GM19395 (cell line): ENCODE data around the gene ZNF43.
"Not testable (repeated sequence)": the region's sequence is repeated elsewhere in the genome, so short reads cannot be mapped to it uniquely, and the experiment has no call there.

Experiments
- ATAC-seq: cut with Tn5 transposase; IDR thresholded peaks from one replicate; pipeline ENCODE4 v1.9.1; 2021; ENCODE audit warnings: mild to moderate bottlenecking, moderate library complexity; ENCODE audit not compliant: unreplicated experiment

The ZNF43 gene

GRCh38 chr19:21835810-21836444 is at the start of gene ZNF43:
Gene ZNF43 (minus strand): TSS chr19:21836182. CDS start chr19:21836038, 144 bp downstream.
- peak; percentile 96 for ATAC-seq

GRCh38 chr19:21885516-21885915 is 49.5 kb upstream of the ZNF43 start:
- ATAC-seq: not testable (repeated sequence)

- ATAC-seq: not testable (repeated sequence)
Measured at GRCh38 chr19:21884786-21885185, 48.8 kb upstream of the ZNF43 start.

- ATAC-seq: no peak
Measured at GRCh38 chr19:21883516-21883915, 47.5 kb upstream of the ZNF43 start.

- ATAC-seq: not testable (repeated sequence)
Measured at GRCh38 chr19:21880761-21881160, 44.8 kb upstream of the ZNF43 start.

- ATAC-seq: no peak
Measured at GRCh38 chr19:21878646-21879045, 42.7 kb upstream of the ZNF43 start.

- no peak for ATAC-seq
Measured at GRCh38 chr19:21877976-21878375, 42.0 kb upstream of the ZNF43 start.

GRCh38 chr19:21876608-21877007 is 40.6 kb upstream of the ZNF43 start:
- not testable (repeated sequence) for ATAC-seq

- ATAC-seq: no peak
Measured at GRCh38 chr19:21856773-21857514, 21.0 kb upstream of the ZNF43 start.

GRCh38 chr19:21851596-21852345 is 15.8 kb upstream of the ZNF43 start:
- peak; percentile 96 for ATAC-seq

GRCh38 chr19:21850656-21851255 is 14.8 kb upstream of the ZNF43 start:
- ATAC-seq: no peak

GRCh38 chr19:21848706-21849105 is 12.7 kb upstream of the ZNF43 start:
- ATAC-seq: no peak

- no peak for ATAC-seq
Measured at GRCh38 chr19:21843081-21843480, 7.1 kb upstream of the ZNF43 start.

GRCh38 chr19:21841488-21842097 is 5.6 kb upstream of the ZNF43 start:
- ATAC-seq: no peak

- no peak for ATAC-seq
Measured at GRCh38 chr19:21841081-21841480, 5.1 kb upstream of the ZNF43 start.

- no peak for ATAC-seq
Measured at GRCh38 chr19:21839976-21840375, 4.0 kb upstream of the ZNF43 start.

GRCh38 chr19:21838646-21839045 is 2.7 kb upstream of the ZNF43 start:
- no peak for ATAC-seq

GRCh38 chr19:21835429-21835809 is 563 bp downstream of the ZNF43 start:
- no peak for ATAC-seq

- ATAC-seq: no peak
Measured at GRCh38 chr19:21833733-21834132, 2.2 kb downstream of the ZNF43 start.

- ATAC-seq: no peak
Measured at GRCh38 chr19:21824679-21825078, 11.3 kb downstream of the ZNF43 start.

GRCh38 chr19:21823224-21823623 is 12.8 kb downstream of the ZNF43 start:
- ATAC-seq: no peak
